ENCODE results near the gene ST3GAL3. TPM values are rescaled to one million over a fixed set of nuclear protein-coding genes. Genes with fewer than 3 reads are reported as not detected.

The ST3GAL3 gene
- total RNA-seq, 1 donor from 2014 or later: 16.5 TPM

GRCh38 chr1:43938383-43938782 lies 231.0 kb downstream of the ST3GAL3 start:
- no peak overlapping the region for H3K4me3 Mint-ChIP-seq (ENCODE audit: unreplicated experiment)
- no peak for DNase-seq
- H3K9me3 Mint-ChIP-seq (ENCODE audit: unreplicated experiment): peaks cover 2% of the 10 kb centered on the region
- TF ChIP-seq CTCF (IDR thresholded peaks at IDR 0.05; ENCODE audit: partially characterized antibody, unreplicated experiment): no peak
- H3K27me3 Mint-ChIP-seq (ENCODE audit: unreplicated experiment): peaks cover 17% of the 10 kb centered on the region
- no peak overlapping the region for H3K27ac Mint-ChIP-seq (ENCODE audit: unreplicated experiment)
- H3K36me3 Mint-ChIP-seq (ENCODE audit: unreplicated experiment): peaks cover 5% of the 10 kb centered on the region
- peaks cover 7% of the 10 kb centered on the region for H3K4me1 Mint-ChIP-seq (ENCODE audit: low read depth, unreplicated experiment)

GRCh38 chr1:43938892-43939587 lies 231.7 kb downstream of the ST3GAL3 start:
- no peak for TF ChIP-seq CTCF (IDR thresholded peaks at IDR 0.05; ENCODE audit: partially characterized antibody, unreplicated experiment)
- Mint-ChIP-seq H3K27me3 (ENCODE audit: unreplicated experiment) (peaks cover 17% of the 10 kb centered on the region), H3K36me3 (ENCODE audit: unreplicated experiment) (peaks cover 5% of the 10 kb centered on the region), H3K9me3 (ENCODE audit: unreplicated experiment) (peaks cover 2% of the 10 kb centered on the region), H3K4me3 (ENCODE audit: unreplicated experiment) (no peak overlapping the region), H3K4me1 (ENCODE audit: low read depth, unreplicated experiment) (peaks cover 7% of the 10 kb centered on the region), H3K27ac (ENCODE audit: unreplicated experiment) (no peak overlapping the region)
- no peak for DNase-seq

GRCh38 chr1:43942411-43942810 lies 235.1 kb downstream of the ST3GAL3 start:
- H3K27ac Mint-ChIP-seq (ENCODE audit: unreplicated experiment): no peak overlapping the region
- no peak for DNase-seq
- H3K27me3 Mint-ChIP-seq (ENCODE audit: unreplicated experiment): peaks cover 10% of the 10 kb centered on the region
- no peak overlapping the region for H3K4me3 Mint-ChIP-seq (ENCODE audit: unreplicated experiment)
- peaks cover 5% of the 10 kb centered on the region for H3K36me3 Mint-ChIP-seq (ENCODE audit: unreplicated experiment)
- no peak for TF ChIP-seq CTCF (IDR thresholded peaks at IDR 0.05; ENCODE audit: partially characterized antibody, unreplicated experiment)
- H3K4me1 Mint-ChIP-seq (ENCODE audit: low read depth, unreplicated experiment): peaks cover 9% of the 10 kb centered on the region
- H3K9me3 Mint-ChIP-seq (ENCODE audit: unreplicated experiment): peaks cover 2% of the 10 kb centered on the region

- DNase-seq: no peak
- Mint-ChIP-seq H3K36me3 (ENCODE audit: unreplicated experiment) (no peaks in the 10 kb centered on the region), H3K27me3 (ENCODE audit: unreplicated experiment) (peaks cover 4% of the 10 kb centered on the region), H3K4me1 (ENCODE audit: low read depth, unreplicated experiment) (peaks cover 7% of the 10 kb centered on the region), H3K4me3 (ENCODE audit: unreplicated experiment) (no peak overlapping the region), H3K9me3 (ENCODE audit: unreplicated experiment) (no peaks in the 10 kb centered on the region), H3K27ac (ENCODE audit: unreplicated experiment) (no peak overlapping the region)
- TF ChIP-seq CTCF (IDR thresholded peaks at IDR 0.05; ENCODE audit: partially characterized antibody, unreplicated experiment): no peak
Measured at GRCh38 chr1:43944860-43945259, 237.5 kb downstream of the ST3GAL3 start.

- no peak for TF ChIP-seq CTCF (IDR thresholded peaks at IDR 0.05; ENCODE audit: partially characterized antibody, unreplicated experiment)
- peak overlapping the region; percentile 94 for H3K4me3 Mint-ChIP-seq (ENCODE audit: unreplicated experiment)
- H3K27me3 Mint-ChIP-seq (ENCODE audit: unreplicated experiment): peaks cover 4% of the 10 kb centered on the region
- no peak for DNase-seq
- peak overlapping the region; percentile 72 for H3K27ac Mint-ChIP-seq (ENCODE audit: unreplicated experiment)
- peaks cover 13% of the 10 kb centered on the region for H3K4me1 Mint-ChIP-seq (ENCODE audit: low read depth, unreplicated experiment)
- H3K36me3 Mint-ChIP-seq (ENCODE audit: unreplicated experiment): peaks cover 6% of the 10 kb centered on the region
- peaks cover 4% of the 10 kb centered on the region for H3K9me3 Mint-ChIP-seq (ENCODE audit: unreplicated experiment)
Measured at GRCh38 chr1:43945674-43946235, 238.4 kb downstream of the ST3GAL3 start.
